CD4-positive, alpha-beta memory T cell (primary cell): ENCODE results near the gene GJA3. TPM values are rescaled to one million over a fixed set of nuclear protein-coding genes. Genes with fewer than 3 reads are reported as not detected.

ENCODE experiments used
- CTCF ChIA-PET: fragments of 350-600 bp; sonication (Branson Sonifier 250); formaldehyde crosslinking; loops from one replicate; lab custom pipeline; 2021; ENCODE audit warnings: inconsistent platforms; ENCODE audit not compliant: partially characterized antibody; lab: Charles Lee
- POLR2A ChIA-PET: fragments of 350-600 bp; sonication (Branson Sonifier 250); formaldehyde crosslinking; loops from one replicate; lab custom pipeline; 2021; ENCODE audit not compliant: partially characterized antibody; lab: Charles Lee
- DNase-seq, 5 donors: peaks; one replicate each; pipeline versions ENCODE4 v3.0.0 to v3.0.0-alpha.2; 2020 to 2022; ENCODE audit warnings: mixed read lengths in 1 of 5
- H3K27ac ChIP-seq: one replicate; pipeline ENCODE4 v1.7.0; 2013; ENCODE audit warnings: low read depth, low read length
- H3K27me3 ChIP-seq: 2 replicates; pipeline ENCODE4 v1.7.0; 2013; ENCODE audit warnings: mild to moderate bottlenecking, low read length, moderate library complexity; ENCODE audit not compliant: insufficient read depth
- H3K36me3 ChIP-seq: 2 replicates; pipeline ENCODE4 v1.7.0; 2013; ENCODE audit warnings: mild to moderate bottlenecking, low read length, moderate library complexity; ENCODE audit not compliant: insufficient read depth
- H3K4me1 ChIP-seq: 2 replicates; pipeline ENCODE4 v1.7.0; 2013; ENCODE audit warnings: mild to moderate bottlenecking, low read length, moderate library complexity; ENCODE audit not compliant: insufficient read depth
- H3K4me3 ChIP-seq, 2 donors: one replicate each; pipeline ENCODE4 v1.7.0; 2013; ENCODE audit warnings: low read length in 2 of 2, mild to moderate bottlenecking in 1 of 2
- H3K9me3 ChIP-seq, 2 donors: one replicate each; pipeline ENCODE4 v1.7.0; 2013; ENCODE audit warnings: low read length in 2 of 2, control low read depth in 1 of 2; ENCODE audit not compliant: control insufficient read depth in 1 of 2
- H3K27ac Mint-ChIP-seq, 7 donors: one replicate each; pipeline ENCODE4 v1.8.0; 2020 to 2021; ENCODE audit warnings: mixed read lengths in 7 of 7, mild to moderate bottlenecking in 6 of 7, inconsistent platforms in 3 of 7, moderate library complexity in 3 of 7
- H3K27me3 Mint-ChIP-seq, 2 donors: one replicate each; pipeline ENCODE4 v1.8.0; 2020 to 2021; ENCODE audit warnings: mixed read lengths in 2 of 2
- H3K36me3 Mint-ChIP-seq, 2 donors: one replicate each; pipeline ENCODE4 v1.8.0; 2020 to 2021; ENCODE audit warnings: mixed read lengths in 2 of 2, inconsistent platforms in 1 of 2, mild to moderate bottlenecking in 1 of 2
- H3K4me1 Mint-ChIP-seq, 4 donors: one replicate each; pipeline ENCODE4 v1.8.0; 2020 to 2021; ENCODE audit warnings: mixed read lengths in 4 of 4, mild to moderate bottlenecking in 1 of 4
- H3K4me3 Mint-ChIP-seq, 8 donors: one replicate each; pipeline ENCODE4 v1.8.0; 2020 to 2021; ENCODE audit warnings: mixed read lengths in 8 of 8, mild to moderate bottlenecking in 7 of 8, moderate library complexity in 6 of 8, inconsistent platforms in 3 of 8
- H3K9me3 Mint-ChIP-seq, 8 donors: one replicate each; pipeline ENCODE4 v1.8.0; 2020 to 2021; ENCODE audit warnings: mixed read lengths in 8 of 8, mild to moderate bottlenecking in 5 of 8, inconsistent platforms in 3 of 8, moderate library complexity in 1 of 8
- intact Hi-C: fragments of 100-400 bp; cut with micrococcal nuclease; formaldehyde crosslinking; loops from one replicate; pipeline ENCODE4 v1.15.1; 2023
- polyA plus RNA-seq, 2 donors: library from polyadenylated mRNA; unstranded; fragments of 300-500 nt; fragmentation: Illumina TruSeq; gene quantifications; one replicate each; pipeline ENCODE4 v1.2.3, GENCODE V29; 2021
- total RNA-seq, 2 experiments: library from RNA; stranded (reverse); gene quantifications; one replicate each; pipeline ENCODE4 v1.2.3, GENCODE V29; 2021

GJA3 gene
- total and polyA plus RNA-seq, 4 experiments from 2014 or later = 0.09 TPM; not detected in 3

GRCh38 chr13:20181188-20181587, 20.3 kb upstream of the GJA3 start:
- Mint-ChIP-seq H3K27me3 (peaks cover 32 to 39% of the 10 kb centered on the region in 2 donors), H3K27ac (no peak overlapping the region), H3K4me1 (peaks cover 0 to 2% (median 0%) of the 10 kb centered on the region in 4 donors), H3K36me3 (no peaks in the 10 kb centered on the region), H3K9me3 (no peaks in the 10 kb centered on the region), H3K4me3 (no peak overlapping the region)
- intact Hi-C loops = loop anchor here (5.0 kb wide), 1 partner anchor 316 kb away; no protein-coding TSS in a partner anchor
- ChIA-PET POLR2A (no interaction called here), CTCF (interaction anchor here (0.9 to 2.7 kb wide), 6 partner anchors 11 to 744 kb away, joined by 3 to 22 read pairs (median 3); no protein-coding TSS in a partner anchor)
- Histone ChIP-seq H3K27me3 (peaks cover 7% of the 10 kb centered on the region), H3K27ac (no peak overlapping the region), H3K9me3 (no peaks in the 10 kb centered on the region), H3K4me1 (no peaks in the 10 kb centered on the region), H3K4me3 (no peak overlapping the region), H3K36me3 (no peaks in the 10 kb centered on the region)
- no peak for DNase-seq

- ChIA-PET CTCF (no interaction called here), POLR2A (no interaction called here)
- H3K4me3 Mint-ChIP-seq = no peak overlapping the region
- Histone ChIP-seq H3K4me3 (no peak overlapping the region), H3K4me1 (peaks cover 7% of the 10 kb centered on the region), H3K9me3 (no peaks in the 10 kb centered on the region), H3K36me3 (no peaks in the 10 kb centered on the region), H3K27ac (no peak overlapping the region), H3K27me3 (peaks cover 14% of the 10 kb centered on the region)
- peaks cover 48 to 62% of the 10 kb centered on the region in 2 donors for H3K27me3 Mint-ChIP-seq
- no peaks in the 10 kb centered on the region for H3K9me3 Mint-ChIP-seq
- H3K36me3 Mint-ChIP-seq = no peaks in the 10 kb centered on the region
- intact Hi-C loops = no loop called here
- no peak overlapping the region for H3K27ac Mint-ChIP-seq
- no peak for DNase-seq
- H3K4me1 Mint-ChIP-seq = peaks cover 4 to 10% (median 7%) of the 10 kb centered on the region in 4 donors
Measured at GRCh38 chr13:20178156-20178555, 17.3 kb upstream of the GJA3 start.

DNA sequence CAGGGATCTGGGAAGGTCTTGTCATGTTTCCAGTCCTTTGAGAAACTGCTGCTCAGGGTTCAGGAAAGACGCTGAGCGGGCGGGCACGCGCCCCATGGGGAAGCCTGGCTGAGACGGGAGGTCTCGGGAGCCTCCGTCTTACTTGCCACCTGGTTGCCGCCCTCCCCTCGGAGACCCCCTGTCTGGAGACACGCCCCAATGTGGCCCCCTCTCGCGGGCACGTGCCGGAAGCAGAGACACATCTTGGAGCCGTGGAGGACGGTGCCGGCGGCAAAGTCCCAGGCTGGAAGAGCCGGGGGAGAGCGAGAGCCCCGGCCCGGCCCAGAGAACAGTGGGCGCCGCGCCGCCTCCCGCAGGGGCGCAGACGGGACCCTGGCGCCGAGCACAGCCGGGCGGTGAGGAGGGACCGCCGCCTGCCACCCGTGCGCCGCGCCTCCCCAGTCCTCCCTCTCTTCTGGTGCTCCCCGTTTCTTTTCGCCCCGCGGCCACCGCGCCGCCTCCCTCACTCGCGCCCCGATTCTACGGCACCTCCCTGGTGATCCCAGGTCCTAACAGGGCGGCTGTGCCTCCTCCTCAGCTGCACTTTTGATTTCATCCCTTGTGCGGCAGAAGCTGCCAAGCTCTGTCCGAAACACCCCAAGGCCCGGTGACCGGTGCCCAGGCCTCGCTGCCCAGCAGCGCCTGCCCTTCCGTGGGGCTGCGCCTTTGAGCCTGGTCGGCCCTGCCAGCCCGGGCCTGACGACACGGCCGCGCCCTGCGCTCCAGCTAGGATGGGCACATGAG, 16.4 kb upstream of the GJA3 start:
- POLR2A ChIA-PET = no interaction called here
- no peaks in the 10 kb centered on the region for H3K36me3 ChIP-seq
- H3K9me3 Mint-ChIP-seq = no peaks in the 10 kb centered on the region
- H3K4me1 ChIP-seq = peaks cover 7% of the 10 kb centered on the region
- peaks cover 54 to 64% of the 10 kb centered on the region in 2 donors for H3K27me3 Mint-ChIP-seq
- H3K4me1 Mint-ChIP-seq = peaks cover 4 to 10% (median 7%) of the 10 kb centered on the region in 4 donors
- H3K4me3 Mint-ChIP-seq = no peak overlapping the region
- H3K36me3 Mint-ChIP-seq = no peaks in the 10 kb centered on the region
- H3K9me3 ChIP-seq = no peaks in the 10 kb centered on the region
- DNase-seq = no peak
- CTCF ChIA-PET = interaction anchor here (1.2 kb wide), 1 partner anchor 20 kb away, joined by 3 read pairs; no protein-coding TSS in a partner anchor
- no peak overlapping the region for H3K27ac Mint-ChIP-seq
- intact Hi-C loops = no loop called here
- no peak overlapping the region for H3K27ac ChIP-seq
- H3K27me3 ChIP-seq = peaks cover 19% of the 10 kb centered on the region
- no peak overlapping the region for H3K4me3 ChIP-seq

DNA sequence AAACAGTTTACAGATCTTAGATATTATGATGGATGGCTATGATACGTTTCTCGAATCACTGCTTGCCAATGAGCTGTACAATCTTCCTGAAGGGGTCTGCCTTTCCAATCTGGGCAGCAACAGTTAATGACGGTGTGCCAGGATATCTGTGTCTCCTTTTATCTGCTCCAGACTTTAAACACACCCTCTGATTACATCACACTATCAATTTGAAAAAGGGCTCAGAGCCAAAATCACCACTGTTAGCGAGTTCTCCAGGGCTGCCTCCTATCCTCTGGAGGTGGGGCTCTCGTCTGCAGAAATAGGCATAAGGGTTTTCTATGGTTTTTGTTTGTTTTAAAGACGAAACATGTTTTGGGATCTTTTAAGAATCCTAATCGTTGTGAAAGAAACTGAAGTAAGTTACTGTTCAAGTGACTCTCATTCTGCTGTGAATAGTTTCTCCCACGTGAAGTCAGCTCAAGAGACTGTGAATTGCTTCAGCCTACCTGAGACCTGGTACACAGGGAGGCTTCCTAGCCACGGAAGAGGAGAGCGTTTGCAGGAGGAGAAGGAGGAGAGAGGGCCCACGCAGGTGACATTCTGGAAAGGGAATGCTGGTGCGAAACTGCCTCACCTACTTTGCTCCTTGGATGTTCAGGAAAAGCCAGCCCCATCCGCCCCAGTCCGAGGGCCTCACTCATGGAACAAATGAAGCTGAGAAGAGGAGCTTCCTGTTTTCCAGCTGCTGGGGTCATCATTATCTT, 15.2 kb upstream of the GJA3 start:
- DNase-seq = no peak
- Mint-ChIP-seq H3K36me3 (no peaks in the 10 kb centered on the region), H3K4me3 (no peak overlapping the region), H3K4me1 (peaks cover 4 to 10% (median 7%) of the 10 kb centered on the region in 4 donors), H3K9me3 (no peaks in the 10 kb centered on the region), H3K27ac (no peak overlapping the region), H3K27me3 (peaks cover 55 to 66% of the 10 kb centered on the region in 2 donors)
- H3K27me3 ChIP-seq = peaks cover 16% of the 10 kb centered on the region
- intact Hi-C loops = no loop called here
- H3K36me3 ChIP-seq = no peaks in the 10 kb centered on the region
- no peak overlapping the region for H3K27ac ChIP-seq
- peaks cover 7% of the 10 kb centered on the region for H3K4me1 ChIP-seq
- POLR2A ChIA-PET = no interaction called here
- H3K9me3 ChIP-seq = no peaks in the 10 kb centered on the region
- CTCF ChIA-PET = interaction anchor here (0.7 to 1.3 kb wide), 4 partner anchors 10 to 749 kb away, joined by 3 to 5 read pairs (median 3); no protein-coding TSS in a partner anchor
- no peak overlapping the region for H3K4me3 ChIP-seq

GRCh38 chr13:20175406-20175794, 14.5 kb upstream of the GJA3 start:
- Histone ChIP-seq H3K36me3 (no peaks in the 10 kb centered on the region), H3K4me3 (no peak overlapping the region), H3K4me1 (peaks cover 7% of the 10 kb centered on the region), H3K27ac (no peak overlapping the region), H3K27me3 (peaks cover 15% of the 10 kb centered on the region), H3K9me3 (no peaks in the 10 kb centered on the region)
- Mint-ChIP-seq H3K36me3 (no peaks in the 10 kb centered on the region), H3K4me1 (peaks cover 4 to 10% (median 7%) of the 10 kb centered on the region in 4 donors), H3K9me3 (no peaks in the 10 kb centered on the region), H3K27me3 (peaks cover 54 to 65% of the 10 kb centered on the region in 2 donors), H3K4me3 (no peak overlapping the region), H3K27ac (no peak overlapping the region)
- intact Hi-C loops = no loop called here
- ChIA-PET CTCF (interaction anchor here (1.2 to 1.3 kb wide), 3 partner anchors 9 to 11 kb away, joined by 3 to 5 read pairs (median 3); no protein-coding TSS in a partner anchor), POLR2A (no interaction called here)
- no peak for DNase-seq

DNA sequence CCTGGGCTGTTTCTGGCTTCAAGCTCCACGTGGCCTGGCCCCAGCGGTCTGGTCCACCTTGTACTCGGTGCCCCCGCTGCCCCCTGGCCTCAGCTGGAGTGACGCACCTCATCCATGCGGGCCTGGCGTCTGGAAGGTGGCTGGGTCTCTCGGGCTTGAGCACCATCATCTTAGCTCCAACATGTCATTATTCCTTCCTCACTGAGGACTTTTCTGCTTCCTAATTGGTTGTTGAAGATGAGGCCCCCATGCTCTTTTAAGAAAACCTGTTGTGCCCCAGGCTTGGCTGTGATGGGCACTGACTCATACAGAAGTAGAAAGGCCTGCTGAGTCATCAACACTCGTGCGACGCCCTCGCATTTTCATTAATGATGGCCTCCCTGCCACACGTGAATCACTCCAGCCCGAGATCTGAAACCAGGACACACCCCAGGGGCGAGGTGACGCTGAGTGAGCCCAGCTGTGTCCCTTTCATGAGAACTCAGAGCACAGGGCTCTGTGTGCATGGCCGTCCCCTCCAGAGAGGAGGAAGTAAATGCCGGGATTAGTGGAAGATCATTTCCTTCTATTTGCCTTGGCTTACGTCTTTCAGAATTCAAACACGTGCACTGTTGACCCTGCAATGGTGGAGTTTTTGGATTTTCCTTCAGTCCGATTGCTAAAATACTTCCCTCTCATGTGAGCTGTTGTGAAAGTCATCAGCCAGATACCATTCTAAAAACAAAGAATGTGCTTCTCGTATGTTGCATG, 14.0 kb upstream of the GJA3 start:
- Mint-ChIP-seq H3K27ac (no peak overlapping the region), H3K4me3 (peak overlapping the region in 3 of 8 donors; percentile 24 to 62 (median 37)), H3K9me3 (no peaks in the 10 kb centered on the region), H3K36me3 (no peaks in the 10 kb centered on the region), H3K4me1 (peaks cover 4 to 10% (median 7%) of the 10 kb centered on the region in 4 donors), H3K27me3 (peaks cover 51 to 65% of the 10 kb centered on the region in 2 donors)
- peaks cover 12% of the 10 kb centered on the region for H3K27me3 ChIP-seq
- POLR2A ChIA-PET = no interaction called here
- no peak overlapping the region for H3K27ac ChIP-seq
- no peaks in the 10 kb centered on the region for H3K36me3 ChIP-seq
- intact Hi-C loops = no loop called here
- H3K4me1 ChIP-seq = peaks cover 7% of the 10 kb centered on the region
- H3K4me3 ChIP-seq = no peak overlapping the region
- CTCF ChIA-PET = interaction anchor here (1.2 kb wide), 2 partner anchors 11 kb away, joined by 3 read pairs; no protein-coding TSS in a partner anchor
- H3K9me3 ChIP-seq = no peaks in the 10 kb centered on the region
- DNase-seq = peak in 1 of 5 donors; percentile 61
